Vagina (tissue), 2 donors: ENCODE measurements around the gene HDHD3. TPM values are rescaled to one million over a fixed set of nuclear protein-coding genes. Genes with fewer than 3 reads are reported as not detected.
"Not testable (repeated sequence)": the region's sequence is repeated elsewhere in the genome, so short reads cannot be mapped to it uniquely, and the experiment has no call there.

ENCODE experiments used
- DNase-seq, 2 donors: peaks; one replicate each; pipeline ENCODE4 v3.0.0-alpha.2; 2017; ENCODE audit errors: extremely low spot score in 2 of 2
- H3K27ac ChIP-seq: fragments of 200-600 bp; sonication (generic); one replicate; pipeline ENCODE4 v1.5.1; 2019
- H3K27me3 ChIP-seq: fragments of 200-600 bp; sonication (generic); one replicate; pipeline ENCODE4 v1.5.1; 2019
- H3K36me3 ChIP-seq, 2 donors: fragments of 200-600 bp; sonication (generic); one replicate each; pipeline ENCODE4 v1.5.1; 2017 to 2019
- H3K4me1 ChIP-seq: fragments of 200-600 bp; sonication (generic); one replicate; pipeline ENCODE4 v1.5.1; 2019
- H3K4me3 ChIP-seq, 2 donors: fragments of 200-600 bp; sonication (generic); 1 replicate in 1 of 2; 2 replicates in 1 of 2; pipeline ENCODE4 v1.5.1; 2016 to 2019
- H3K9me3 ChIP-seq: fragments of 200-600 bp; sonication (generic); one replicate; pipeline ENCODE4 v1.5.1; 2019
- POLR2A ChIP-seq, 2 donors: fragments of 450-650 bp; IDR thresholded peaks; one replicate each; pipeline ENCODE4 v1.6.1; 2017; ENCODE audit warnings: antibody characterized with exemption in 2 of 2, mild to moderate bottlenecking in 2 of 2, moderate library complexity in 2 of 2
- POLR2AphosphoS5 ChIP-seq, 2 donors: sonication (generic); formaldehyde crosslinking; IDR thresholded peaks; one replicate each; pipeline ENCODE4 v1.9.0; 2017; ENCODE audit warnings: antibody characterized with exemption in 2 of 2, mild to moderate bottlenecking in 2 of 2, low read depth in 1 of 2; ENCODE audit not compliant: insufficient read depth in 1 of 2
- intact Hi-C: fragments of 100-400 bp; cut with DNase I; formaldehyde crosslinking; loops from one replicate; pipeline ENCODE4 v1.15.1; 2023
- total RNA-seq: library from RNA; depleted of rRNA; stranded (reverse); fragments of >200 nt; gene quantifications from one replicate; pipeline ENCODE4 v1.2.3, GENCODE V29; 2016
- TF ChIP-seq, protein P1 (sequence below), 3 experiments: fragments of 450-650 bp in 2 of 3; fragments of 200-600 bp in 1 of 3; sonication (generic) in 1 of 3; IDR thresholded peaks; one replicate each; pipeline ENCODE4 v1.5.1; 2017 to 2019; ENCODE audit warnings: antibody characterized with exemption in 3 of 3, mild to moderate bottlenecking in 2 of 3, moderate library complexity in 2 of 3

HDHD3 gene
- total RNA-seq, 1 donor from 2014 or later: 31.7 TPM

- not testable (repeated sequence) for DNase-seq
Observed at GRCh38 chr9:113406873-113407511, 30.2 kb upstream of the HDHD3 start.

GRCh38 chr9:113406353-113406752 is 29.6 kb upstream of the HDHD3 start:
- intact Hi-C loops, DNase-seq, H3K4me3 ChIP-seq, H3K27me3 ChIP-seq, H3K9me3 ChIP-seq, H3K36me3 ChIP-seq: not testable (repeated sequence)
- H3K4me1 ChIP-seq: peaks cover 23% of the 10 kb centered on the region
- peak overlapping the region; percentile 32 for H3K27ac ChIP-seq

More at GRCh38 chr9:113406873-113407511, 30.2 kb upstream of the HDHD3 start:
- H3K4me3 ChIP-seq, H3K27me3 ChIP-seq, H3K36me3 ChIP-seq, H3K9me3 ChIP-seq, intact Hi-C loops: not testable (repeated sequence)
- TF ChIP-seq, protein P1, sequence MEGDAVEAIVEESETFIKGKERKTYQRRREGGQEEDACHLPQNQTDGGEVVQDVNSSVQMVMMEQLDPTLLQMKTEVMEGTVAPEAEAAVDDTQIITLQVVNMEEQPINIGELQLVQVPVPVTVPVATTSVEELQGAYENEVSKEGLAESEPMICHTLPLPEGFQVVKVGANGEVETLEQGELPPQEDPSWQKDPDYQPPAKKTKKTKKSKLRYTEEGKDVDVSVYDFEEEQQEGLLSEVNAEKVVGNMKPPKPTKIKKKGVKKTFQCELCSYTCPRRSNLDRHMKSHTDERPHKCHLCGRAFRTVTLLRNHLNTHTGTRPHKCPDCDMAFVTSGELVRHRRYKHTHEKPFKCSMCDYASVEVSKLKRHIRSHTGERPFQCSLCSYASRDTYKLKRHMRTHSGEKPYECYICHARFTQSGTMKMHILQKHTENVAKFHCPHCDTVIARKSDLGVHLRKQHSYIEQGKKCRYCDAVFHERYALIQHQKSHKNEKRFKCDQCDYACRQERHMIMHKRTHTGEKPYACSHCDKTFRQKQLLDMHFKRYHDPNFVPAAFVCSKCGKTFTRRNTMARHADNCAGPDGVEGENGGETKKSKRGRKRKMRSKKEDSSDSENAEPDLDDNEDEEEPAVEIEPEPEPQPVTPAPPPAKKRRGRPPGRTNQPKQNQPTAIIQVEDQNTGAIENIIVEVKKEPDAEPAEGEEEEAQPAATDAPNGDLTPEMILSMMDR (IDR thresholded peaks at IDR 0.05): peak in 2 of 3 experiments; percentile 63 to 71
- Histone ChIP-seq H3K27ac (peak overlapping the region; percentile 32), H3K4me1 (peaks cover 17% of the 10 kb centered on the region)

- Histone ChIP-seq H3K4me3 (no peak overlapping the region), H3K36me3 (peaks cover 0 to 4% of the 10 kb centered on the region in 2 donors), H3K4me1 (peaks cover 31% of the 10 kb centered on the region), H3K27me3 (no peaks in the 10 kb centered on the region), H3K9me3 (no peaks in the 10 kb centered on the region), H3K27ac (no peak overlapping the region)
- TF ChIP-seq POLR2AphosphoS5 (IDR thresholded peaks at IDR 0.05; ENCODE audit: insufficient read depth in 1 of 2, low read depth in 1 of 2) (no peak), POLR2A (IDR thresholded peaks at IDR 0.05) (no peak)
- TF ChIP-seq, protein P1 (IDR thresholded peaks at IDR 0.05): no peak
- DNase-seq: no peak
- intact Hi-C loops: no loop called here
Observed at GRCh38 chr9:113403646-113404045, 26.9 kb upstream of the HDHD3 start.

DNA sequence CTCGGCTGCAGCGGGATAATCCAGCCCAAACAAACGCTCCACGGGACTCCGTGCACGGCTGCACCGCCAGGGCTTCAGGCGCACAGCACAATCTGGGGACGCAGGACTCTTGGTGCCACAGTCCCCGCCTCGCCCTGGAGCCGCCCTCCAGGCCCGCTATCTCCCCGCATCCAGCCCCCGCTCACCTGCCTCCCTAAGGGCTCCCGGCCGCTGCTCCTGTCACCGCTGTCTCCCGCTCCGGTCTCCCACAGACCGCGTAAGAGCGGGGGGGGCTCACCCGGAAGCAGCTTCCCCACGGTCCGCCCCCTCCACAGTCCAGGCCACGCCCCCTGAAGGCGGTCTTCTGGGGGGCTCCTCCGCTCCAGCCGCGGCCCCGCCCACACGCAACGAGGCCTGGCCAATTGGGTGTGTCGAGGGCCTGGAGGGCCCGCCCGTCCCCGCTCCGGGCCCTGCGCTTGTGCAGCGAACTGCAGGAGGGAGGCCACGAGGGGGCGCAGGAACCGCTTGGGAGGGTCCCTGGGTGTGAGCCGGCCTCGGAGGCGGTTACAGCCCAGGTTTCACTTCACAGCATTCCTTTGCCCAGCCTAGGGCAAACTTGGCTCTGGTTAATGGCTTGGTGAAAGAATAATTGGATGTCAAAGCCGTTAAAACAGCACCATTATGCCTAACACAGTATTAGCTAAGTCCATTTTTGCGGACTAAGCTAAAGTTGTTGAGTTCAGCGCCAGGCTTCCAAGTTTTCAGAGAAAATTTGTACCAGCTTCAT is 24.4 kb upstream of the HDHD3 start, which contains the start of gene ALAD:
Gene ALAD (minus strand): TSS at position 258 of the 766 bp plus-strand sequence. CDS start 7,725 bp downstream, outside the sequence.
- TF ChIP-seq POLR2A (IDR thresholded peaks at IDR 0.05) (peak in 1 of 2 donors; percentile 7), POLR2AphosphoS5 (IDR thresholded peaks at IDR 0.05; ENCODE audit: insufficient read depth in 1 of 2, low read depth in 1 of 2) (peak; percentile 87 to 90)
- TF ChIP-seq, protein P1 (IDR thresholded peaks at IDR 0.05): peak; percentile 89 to 92 (median 91)
- peak; percentile 98 for DNase-seq
- intact Hi-C loops: no loop called here
- Histone ChIP-seq H3K4me1 (peaks cover 37% of the 10 kb centered on the region), H3K27me3 (no peaks in the 10 kb centered on the region), H3K27ac (peak within 1 kb of the TSS; percentile 82), H3K4me3 (peak within 1 kb of the TSS; percentile 63 to 79), H3K9me3 (no peaks in the 10 kb centered on the region), H3K36me3 (no peaks in the 10 kb centered on the region)

DNA sequence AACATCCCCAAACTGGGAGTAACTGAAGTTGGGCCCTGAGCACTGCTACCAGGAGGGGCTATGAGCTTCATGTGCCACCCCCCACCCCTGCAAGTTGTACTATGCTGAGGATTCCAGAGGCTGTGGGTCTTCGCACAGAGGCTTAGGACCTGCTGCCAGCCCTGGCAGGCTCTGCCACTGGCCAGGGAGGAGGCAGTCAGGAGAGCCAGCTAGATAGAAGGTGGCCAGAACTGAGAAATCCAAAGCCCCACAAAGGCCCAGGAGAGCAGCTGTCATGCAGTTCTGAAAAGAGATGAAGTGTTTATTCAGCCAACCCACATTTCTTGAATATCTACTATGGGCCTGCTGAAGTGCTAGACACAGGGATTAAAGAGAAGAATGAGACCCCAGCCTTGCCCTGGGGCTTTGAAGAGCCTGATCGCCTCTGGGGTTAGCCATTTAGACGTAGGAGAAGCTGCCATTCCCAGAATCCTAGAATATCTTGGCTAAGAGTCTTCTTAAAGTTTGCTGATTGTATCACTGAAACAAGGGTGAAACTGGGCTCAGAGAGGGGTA is 22.9 kb upstream of the HDHD3 start:
- Histone ChIP-seq H3K36me3 (no peaks in the 10 kb centered on the region), H3K27me3 (no peaks in the 10 kb centered on the region), H3K27ac (no peak overlapping the region), H3K4me3 (peak overlapping the region; percentile 63 to 79), H3K9me3 (no peaks in the 10 kb centered on the region), H3K4me1 (peaks cover 37% of the 10 kb centered on the region)
- intact Hi-C loops: no loop called here
- no peak for DNase-seq
- TF ChIP-seq, protein P1 (IDR thresholded peaks at IDR 0.05): no peak
- TF ChIP-seq POLR2AphosphoS5 (IDR thresholded peaks at IDR 0.05; ENCODE audit: insufficient read depth in 1 of 2, low read depth in 1 of 2) (no peak), POLR2A (IDR thresholded peaks at IDR 0.05) (no peak)
